Activated naive CD4-positive, alpha-beta T cell treated with anti-CD3 and anti-CD28 coated beads, Interleukin-2, amount 10 ng/mL, durations not matched to agents 7 days and 5 days (primary cell): ENCODE measurements around the gene BTBD17.
A peak's percentile ranks its signal among the peaks of the same experiment; 100 is the strongest.

Source experiments
- CTCF ChIA-PET: fragments of 350-600 bp; sonication (Branson Sonifier 250); formaldehyde crosslinking; loops from one replicate; lab custom pipeline; 2021; ENCODE audit warnings: antibody characterized with exemption; lab: Charles Lee
- DNase-seq: peaks from one replicate; pipeline ENCODE4 v3.0.0-alpha.2; 2020
- H3K27ac Mint-ChIP-seq: one replicate; pipeline ENCODE4 v1.8.0; 2021; ENCODE audit warnings: mild to moderate bottlenecking, moderate library complexity, mixed read lengths
- H3K27me3 Mint-ChIP-seq: one replicate; pipeline ENCODE4 v1.8.0; 2021; ENCODE audit warnings: mild to moderate bottlenecking, mixed read lengths
- H3K36me3 Mint-ChIP-seq: one replicate; pipeline ENCODE4 v1.8.0; 2021; ENCODE audit warnings: mixed read lengths
- H3K4me1 Mint-ChIP-seq: one replicate; pipeline ENCODE4 v1.8.0; 2021; ENCODE audit warnings: mixed read lengths
- H3K4me3 Mint-ChIP-seq: one replicate; pipeline ENCODE4 v1.8.0; 2021; ENCODE audit warnings: mild to moderate bottlenecking, moderate library complexity, mixed read lengths
- H3K9me3 Mint-ChIP-seq: one replicate; pipeline ENCODE4 v1.8.0; 2021; ENCODE audit warnings: mixed read lengths

Gene BTBD17

DNA sequence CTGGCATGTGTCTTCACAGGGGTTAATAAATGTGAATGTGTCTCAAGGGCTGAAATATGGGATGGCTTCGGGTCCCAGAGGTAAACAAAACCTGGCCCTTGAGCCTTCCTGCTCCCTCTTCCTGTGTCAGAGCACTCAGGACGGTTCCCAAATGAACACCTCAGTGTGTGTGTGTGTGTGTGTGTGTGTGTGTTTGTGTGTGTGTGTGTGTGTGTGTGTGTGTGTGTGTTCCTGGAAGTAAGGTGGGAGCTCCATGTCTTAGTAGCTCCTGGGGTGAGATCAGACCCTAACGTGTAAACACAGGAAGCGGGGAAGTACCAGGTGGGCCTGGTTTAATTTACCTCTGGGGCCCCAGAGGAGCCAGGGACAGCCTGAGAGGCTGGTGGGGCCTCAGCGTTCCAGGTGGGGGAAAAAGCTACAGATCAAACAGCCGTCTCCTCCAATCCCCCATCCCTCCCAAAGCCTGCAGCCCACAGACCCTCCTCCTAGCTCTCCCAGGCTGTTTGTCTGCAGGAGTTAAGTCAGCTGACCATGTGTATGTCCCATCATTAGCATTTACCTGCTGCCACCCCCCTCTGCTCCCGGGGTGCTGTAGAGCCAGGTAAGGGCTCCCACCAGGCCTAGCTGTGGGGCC, 29.5 kb downstream of the BTBD17 start:
- Mint-ChIP-seq H3K27ac (no peak overlapping the region), H3K9me3 (no peaks in the 10 kb centered on the region), H3K4me1 (peaks cover 45% of the 10 kb centered on the region), H3K27me3 (peaks cover 56% of the 10 kb centered on the region), H3K36me3 (peaks cover 4% of the 10 kb centered on the region), H3K4me3 (no peak overlapping the region)
- CTCF ChIA-PET: interaction anchor here (1.9 kb wide), 1 partner anchor 21 kb away, joined by 5 read pairs; no protein-coding TSS in a partner anchor
- DNase-seq: no peak

DNA sequence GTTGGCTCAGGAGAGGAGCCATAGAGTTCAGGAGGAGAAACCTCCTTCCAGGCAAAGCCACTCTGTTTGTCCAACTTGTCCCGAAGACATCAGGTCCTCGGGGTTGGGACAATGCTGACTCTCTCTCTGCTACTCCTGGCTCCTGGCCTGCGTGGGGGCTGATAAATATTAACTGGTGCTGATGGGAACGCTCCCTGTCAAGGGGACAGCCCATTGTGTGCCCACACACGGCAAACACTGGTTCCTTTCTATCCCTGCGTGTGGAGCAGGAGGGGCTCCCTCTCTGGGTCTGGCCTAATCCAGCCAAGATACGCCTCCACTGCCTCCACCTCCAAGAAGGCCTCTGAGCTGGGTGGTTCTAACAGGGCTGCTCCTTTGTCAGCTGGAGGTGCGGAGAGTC, 31.2 kb downstream of the BTBD17 start:
- DNase-seq: no peak
- Mint-ChIP-seq H3K27ac (no peak overlapping the region), H3K4me3 (no peak overlapping the region), H3K4me1 (peaks cover 55% of the 10 kb centered on the region), H3K9me3 (no peaks in the 10 kb centered on the region), H3K27me3 (peaks cover 61% of the 10 kb centered on the region), H3K36me3 (peaks cover 4% of the 10 kb centered on the region)
- CTCF ChIA-PET: interaction anchor here (0.9 to 1.0 kb wide), 2 partner anchors 29 to 46 kb away, joined by 3 read pairs; no protein-coding TSS in a partner anchor

DNA sequence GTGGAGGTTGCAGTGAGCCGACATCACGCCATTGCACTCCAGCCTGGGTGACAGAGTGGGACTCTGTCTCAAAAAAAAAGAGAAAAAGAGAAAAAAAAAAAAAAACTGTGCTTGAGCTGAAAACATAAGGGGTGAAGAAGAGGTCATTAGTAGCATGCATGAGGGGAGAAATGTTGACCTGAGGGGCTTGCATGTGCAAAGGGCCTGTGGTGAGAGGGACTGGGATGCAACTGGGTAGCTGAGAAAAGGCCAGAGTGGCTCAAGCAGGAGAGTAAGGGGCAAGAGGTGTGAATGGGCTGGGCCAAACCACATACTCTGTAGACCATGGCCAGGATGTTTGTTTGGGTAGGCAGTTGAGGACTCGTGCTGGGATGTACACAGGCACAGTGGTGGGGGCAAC, 32.3 kb downstream of the BTBD17 start:
- peaks cover 4% of the 10 kb centered on the region for H3K36me3 Mint-ChIP-seq
- H3K27me3 Mint-ChIP-seq: peaks cover 68% of the 10 kb centered on the region
- peaks cover 53% of the 10 kb centered on the region for H3K4me1 Mint-ChIP-seq
- CTCF ChIA-PET: interaction anchor here (0.6 to 1.5 kb wide), 3 partner anchors 14 to 45 kb away, joined by 3 to 4 read pairs (median 3); no protein-coding TSS in a partner anchor
- H3K4me3 Mint-ChIP-seq: no peak overlapping the region
- peak overlapping the region; percentile 65 for H3K27ac Mint-ChIP-seq
- no peak for DNase-seq
- H3K9me3 Mint-ChIP-seq: no peaks in the 10 kb centered on the region

DNA sequence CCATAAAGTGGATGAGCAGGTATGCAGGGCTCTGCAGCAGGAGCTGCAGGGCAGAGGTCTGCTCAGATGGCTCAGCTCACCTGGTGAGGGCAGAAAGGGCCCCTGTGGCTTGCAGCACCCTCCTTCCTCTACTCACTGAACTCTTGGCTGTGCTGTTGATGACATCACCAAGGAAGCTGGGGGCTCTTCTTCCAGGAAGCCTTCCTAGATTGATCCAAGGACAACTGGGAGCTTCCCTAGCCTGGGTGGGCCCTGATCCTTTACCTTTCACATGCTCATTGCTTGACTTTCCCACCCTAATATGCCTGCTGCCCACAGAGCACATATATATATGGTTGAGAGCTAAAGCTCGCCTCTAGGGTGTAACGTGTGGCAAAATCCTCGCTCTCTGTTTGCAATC, 33.2 kb downstream of the BTBD17 start:
- Mint-ChIP-seq H3K27ac (peak overlapping the region; percentile 20), H3K4me3 (no peak overlapping the region)
- CTCF ChIA-PET: interaction anchor here (0.8 to 1.5 kb wide), 3 partner anchors 28 to 44 kb away, joined by 3 to 4 read pairs (median 4); partner anchors contain the start of gene BTBD17

DNA sequence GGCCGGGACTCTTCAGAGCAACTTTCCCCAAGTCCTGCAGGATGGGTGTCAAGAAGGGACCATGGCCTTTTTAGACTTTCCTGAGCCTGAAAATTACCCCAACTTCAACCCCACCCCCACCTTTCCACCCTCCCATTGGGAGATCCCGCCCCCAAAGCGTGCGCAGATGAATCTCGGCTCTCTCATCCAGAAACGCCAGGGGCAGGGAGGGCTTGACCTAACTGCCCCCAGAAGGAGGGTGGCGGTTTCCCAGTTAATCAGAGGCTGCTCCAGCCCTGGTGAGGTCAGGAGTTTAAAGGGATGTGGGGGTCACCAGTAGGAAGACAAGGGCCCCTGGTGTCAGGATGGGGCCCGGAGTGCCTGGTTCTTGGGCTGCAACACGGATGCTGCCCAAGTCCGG, 35.2 kb downstream of the BTBD17 start:
- H3K27ac Mint-ChIP-seq: no peak overlapping the region
- H3K27me3 Mint-ChIP-seq: peaks cover 85% of the 10 kb centered on the region
- no peaks in the 10 kb centered on the region for H3K9me3 Mint-ChIP-seq
- CTCF ChIA-PET: no interaction called here
- no peak for DNase-seq
- peaks cover 4% of the 10 kb centered on the region for H3K36me3 Mint-ChIP-seq
- H3K4me3 Mint-ChIP-seq: peak overlapping the region; percentile 40
- H3K4me1 Mint-ChIP-seq: peaks cover 42% of the 10 kb centered on the region

More for the DNA sequence above, 33.2 kb downstream of the BTBD17 start:
- Mint-ChIP-seq H3K9me3 (no peaks in the 10 kb centered on the region), H3K27me3 (peaks cover 75% of the 10 kb centered on the region), H3K36me3 (peaks cover 4% of the 10 kb centered on the region), H3K4me1 (peaks cover 50% of the 10 kb centered on the region)
- DNase-seq: no peak

DNA sequence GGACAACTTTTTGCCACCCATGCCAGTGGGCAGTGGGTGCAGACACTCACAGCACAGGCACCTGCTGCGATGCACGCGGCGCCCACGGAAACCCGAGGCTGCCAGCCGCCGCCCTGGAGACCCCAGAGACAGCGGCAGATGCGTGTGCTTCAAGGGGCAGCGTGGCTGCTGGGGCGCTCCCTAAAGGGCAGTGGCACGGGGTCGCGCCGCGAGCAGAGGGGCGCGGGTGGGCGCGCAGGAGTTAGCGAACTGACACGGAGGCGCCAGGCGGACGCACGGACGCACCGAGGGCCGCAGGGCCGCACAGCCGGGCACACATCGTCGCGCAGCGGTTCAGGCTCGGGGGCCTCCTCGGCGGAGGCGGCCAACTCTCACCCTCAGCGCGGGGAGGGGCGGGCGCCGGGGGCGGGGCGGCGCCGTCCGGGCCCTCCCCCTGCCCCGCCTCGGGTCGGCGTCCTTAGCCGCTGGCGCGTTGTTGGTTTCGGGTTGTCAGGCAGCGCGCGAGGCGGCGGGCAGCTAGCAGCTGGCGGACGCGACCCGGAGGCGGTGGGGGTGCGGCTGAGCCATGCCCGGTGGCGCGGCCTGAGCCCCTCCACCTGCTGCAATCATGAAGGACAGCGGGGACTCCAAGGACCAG, 35.8 kb downstream of the BTBD17 start, which contains the start of gene KIF19:
TSS of gene KIF19 (plus strand) at position 484 of the 637 bp plus-strand sequence. CDS start at position 608, 124 bp downstream.
- peaks cover 4% of the 10 kb centered on the region for H3K36me3 Mint-ChIP-seq
- no peaks in the 10 kb centered on the region for H3K9me3 Mint-ChIP-seq
- DNase-seq: peak; percentile 76
- CTCF ChIA-PET: no interaction called here
- H3K27me3 Mint-ChIP-seq: peaks cover 84% of the 10 kb centered on the region
- H3K4me3 Mint-ChIP-seq: peak within 1 kb of the TSS; percentile 40
- peaks cover 42% of the 10 kb centered on the region for H3K4me1 Mint-ChIP-seq
- H3K27ac Mint-ChIP-seq: no peak within 1 kb of the TSS

DNA sequence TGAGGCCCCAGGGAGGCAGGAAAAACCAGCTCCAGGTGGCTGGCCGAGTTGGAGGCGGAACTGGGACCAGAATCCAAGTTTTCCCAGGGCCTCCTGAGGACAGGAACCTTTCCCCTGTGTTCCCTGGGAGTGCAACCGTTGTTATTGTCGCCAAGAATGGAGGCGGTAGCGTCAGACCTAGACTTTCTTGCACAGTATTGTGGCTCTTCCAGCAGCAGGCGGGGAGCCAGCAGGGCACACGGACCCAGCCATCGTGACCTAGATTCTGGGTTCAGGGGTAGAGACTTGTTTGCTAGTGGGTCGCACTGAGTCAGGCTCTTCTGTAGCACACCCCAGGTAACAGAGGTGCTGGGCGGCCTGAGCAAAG, 36.3 kb downstream of the BTBD17 start:
- Mint-ChIP-seq H3K27me3 (peaks cover 84% of the 10 kb centered on the region), H3K27ac (no peak overlapping the region), H3K9me3 (no peaks in the 10 kb centered on the region), H3K4me3 (peak overlapping the region; percentile 39), H3K4me1 (peaks cover 42% of the 10 kb centered on the region), H3K36me3 (peaks cover 4% of the 10 kb centered on the region)
- CTCF ChIA-PET: no interaction called here
- no peak for DNase-seq

DNA sequence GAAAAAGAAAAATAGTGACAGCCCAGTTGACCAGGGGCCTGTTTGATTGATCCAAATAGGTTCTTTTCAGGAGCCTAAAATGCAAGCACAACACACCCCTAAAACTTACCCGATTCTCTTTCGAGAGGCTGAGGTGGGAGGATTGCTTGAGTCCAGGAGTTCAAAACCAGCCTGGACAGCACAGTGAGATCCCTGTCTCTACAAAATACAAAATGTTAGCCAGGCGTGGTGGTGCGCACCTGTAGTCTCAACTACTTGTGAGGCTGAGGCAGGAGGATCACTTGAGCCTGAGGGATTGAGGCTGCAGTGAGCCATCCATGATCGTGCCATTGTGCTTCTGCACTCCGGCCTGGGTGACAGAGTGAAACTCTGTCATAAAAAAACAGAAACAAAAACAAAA, 37.1 kb downstream of the BTBD17 start:
- Mint-ChIP-seq H3K4me1 (peaks cover 36% of the 10 kb centered on the region), H3K9me3 (no peaks in the 10 kb centered on the region), H3K36me3 (peaks cover 3% of the 10 kb centered on the region), H3K27ac (no peak overlapping the region), H3K27me3 (peaks cover 82% of the 10 kb centered on the region), H3K4me3 (no peak overlapping the region)
- no peak for DNase-seq
- CTCF ChIA-PET: no interaction called here

DNA sequence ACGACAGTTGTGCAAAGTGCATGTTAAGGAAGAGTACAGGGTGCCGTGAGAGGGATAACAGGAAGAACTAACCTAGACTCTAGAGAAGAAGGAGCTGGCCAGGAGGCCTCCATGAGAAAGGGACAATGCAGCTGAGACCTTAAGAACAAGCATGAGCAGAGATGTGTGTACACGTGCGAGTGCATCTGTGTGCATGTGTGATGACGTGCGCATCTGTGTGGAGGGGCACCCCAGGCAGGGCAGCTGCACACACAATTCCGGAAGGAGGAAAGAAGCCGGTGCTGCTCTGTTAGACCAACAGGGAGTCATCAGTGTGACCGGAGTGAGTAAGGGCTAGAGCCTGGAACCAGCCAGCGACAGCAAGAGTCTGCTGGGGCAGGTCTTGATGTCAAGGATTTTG, 43.3 kb downstream of the BTBD17 start:
- H3K27ac Mint-ChIP-seq: no peak overlapping the region
- H3K4me1 Mint-ChIP-seq: no peaks in the 10 kb centered on the region
- DNase-seq: no peak
- CTCF ChIA-PET: interaction anchor here (0.7 kb wide), 1 partner anchor 34 kb away, joined by 3 read pairs; no protein-coding TSS in a partner anchor
- H3K27me3 Mint-ChIP-seq: peaks cover 52% of the 10 kb centered on the region
- H3K9me3 Mint-ChIP-seq: no peaks in the 10 kb centered on the region
- no peak overlapping the region for H3K4me3 Mint-ChIP-seq
- no peaks in the 10 kb centered on the region for H3K36me3 Mint-ChIP-seq

DNA sequence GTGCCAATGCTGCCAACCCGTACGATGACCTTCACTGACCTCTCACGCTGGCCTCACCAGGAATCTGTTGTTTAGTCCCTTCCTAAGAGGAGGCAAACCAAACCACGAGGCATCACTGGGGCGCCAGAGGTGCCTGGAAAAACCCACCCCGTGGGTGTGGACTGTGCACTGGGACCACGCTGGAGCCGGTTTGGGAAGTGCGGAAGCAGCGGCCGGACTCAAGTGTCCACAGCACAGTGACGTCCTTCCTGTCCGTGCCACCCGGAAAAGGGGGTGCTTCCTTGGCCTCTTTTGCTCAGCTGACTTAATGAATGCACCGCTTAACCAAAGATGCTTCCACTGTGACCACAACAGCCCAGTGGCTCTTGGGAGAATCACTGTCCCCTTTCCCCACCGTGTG, 44.6 kb downstream of the BTBD17 start:
- H3K27ac Mint-ChIP-seq: no peak overlapping the region
- H3K4me1 Mint-ChIP-seq: no peaks in the 10 kb centered on the region
- no peaks in the 10 kb centered on the region for H3K36me3 Mint-ChIP-seq
- H3K27me3 Mint-ChIP-seq: peaks cover 45% of the 10 kb centered on the region
- peaks cover 7% of the 10 kb centered on the region for H3K9me3 Mint-ChIP-seq
- no peak overlapping the region for H3K4me3 Mint-ChIP-seq
- DNase-seq: no peak
- CTCF ChIA-PET: interaction anchor here (1.1 kb wide), 1 partner anchor 11 kb away, joined by 3 read pairs; no protein-coding TSS in a partner anchor

DNA sequence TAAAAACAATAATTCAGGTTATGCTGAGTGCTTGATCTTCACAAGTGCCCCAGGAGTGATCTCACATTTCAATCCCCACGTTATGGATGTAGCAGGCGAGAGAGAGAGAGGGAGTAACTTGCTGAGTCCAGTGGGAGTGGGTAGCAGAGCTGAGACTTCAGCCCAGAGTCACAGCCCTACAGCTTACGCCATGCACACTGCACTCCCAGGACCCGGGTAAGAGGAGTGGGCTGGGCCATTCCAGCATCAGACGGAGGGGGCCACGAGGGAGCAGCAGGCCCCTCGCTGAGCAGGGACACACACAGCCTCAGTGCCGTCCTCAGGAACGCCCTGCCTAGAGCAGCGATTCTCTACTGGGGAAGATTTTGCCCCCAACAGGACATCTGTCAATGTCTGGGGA, 45.4 kb downstream of the BTBD17 start:
- CTCF ChIA-PET: interaction anchor here (1.1 kb wide), 1 partner anchor 10 kb away, joined by 3 read pairs; no protein-coding TSS in a partner anchor
- H3K4me1 Mint-ChIP-seq: no peaks in the 10 kb centered on the region
- H3K27me3 Mint-ChIP-seq: peaks cover 43% of the 10 kb centered on the region
- no peak overlapping the region for H3K27ac Mint-ChIP-seq
- no peak for DNase-seq
- peaks cover 10% of the 10 kb centered on the region for H3K9me3 Mint-ChIP-seq
- no peaks in the 10 kb centered on the region for H3K36me3 Mint-ChIP-seq
- H3K4me3 Mint-ChIP-seq: no peak overlapping the region

DNA sequence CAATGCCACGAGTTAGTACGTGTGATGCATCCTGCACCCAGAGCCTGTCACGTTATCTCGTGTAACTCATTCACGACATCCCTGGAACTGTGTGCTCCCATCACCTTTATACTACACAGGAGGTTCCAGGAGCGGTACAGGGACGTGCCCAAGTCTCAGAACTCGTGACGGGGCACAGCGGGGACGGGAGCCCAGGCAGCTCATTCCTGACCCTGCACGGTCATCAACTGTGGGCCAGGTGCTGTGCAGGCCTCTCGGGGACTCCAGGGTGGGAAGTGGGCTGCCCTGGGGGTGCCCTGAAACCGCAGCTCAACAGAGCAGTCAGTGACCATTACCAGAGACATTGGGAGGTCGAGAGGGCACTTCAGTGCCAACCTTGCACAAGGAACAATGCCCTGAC, 46.8 kb downstream of the BTBD17 start:
- DNase-seq: no peak
- CTCF ChIA-PET: no interaction called here
- Mint-ChIP-seq H3K9me3 (peaks cover 10% of the 10 kb centered on the region), H3K36me3 (no peaks in the 10 kb centered on the region), H3K4me3 (no peak overlapping the region), H3K27me3 (peaks cover 32% of the 10 kb centered on the region), H3K27ac (no peak overlapping the region), H3K4me1 (no peaks in the 10 kb centered on the region)

DNA sequence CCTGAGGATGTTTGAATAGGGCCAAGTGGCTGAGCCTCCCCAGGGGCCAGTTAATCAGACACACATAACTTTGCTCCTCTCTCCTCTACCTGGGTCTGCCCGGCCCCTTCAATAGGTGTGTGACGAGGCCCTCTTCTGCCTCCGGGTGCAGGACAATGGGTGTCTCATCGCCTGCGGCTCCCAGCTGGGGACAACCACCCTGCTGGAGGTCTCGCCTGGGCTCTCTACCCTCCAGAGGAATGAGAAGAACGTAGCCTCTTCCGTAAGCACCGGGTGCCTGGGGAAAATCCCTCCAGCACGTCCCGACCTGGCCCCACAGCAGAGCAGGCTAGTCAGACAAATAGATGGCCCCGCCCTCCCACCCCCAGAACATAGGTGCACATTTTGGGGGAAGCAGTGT, 51.8 kb downstream of the BTBD17 start:
- Mint-ChIP-seq H3K27ac (no peak overlapping the region), H3K27me3 (peaks cover 50% of the 10 kb centered on the region), H3K4me3 (no peak overlapping the region), H3K4me1 (peaks cover 16% of the 10 kb centered on the region), H3K36me3 (no peaks in the 10 kb centered on the region), H3K9me3 (peaks cover 10% of the 10 kb centered on the region)
- DNase-seq: no peak
- CTCF ChIA-PET: no interaction called here

DNA sequence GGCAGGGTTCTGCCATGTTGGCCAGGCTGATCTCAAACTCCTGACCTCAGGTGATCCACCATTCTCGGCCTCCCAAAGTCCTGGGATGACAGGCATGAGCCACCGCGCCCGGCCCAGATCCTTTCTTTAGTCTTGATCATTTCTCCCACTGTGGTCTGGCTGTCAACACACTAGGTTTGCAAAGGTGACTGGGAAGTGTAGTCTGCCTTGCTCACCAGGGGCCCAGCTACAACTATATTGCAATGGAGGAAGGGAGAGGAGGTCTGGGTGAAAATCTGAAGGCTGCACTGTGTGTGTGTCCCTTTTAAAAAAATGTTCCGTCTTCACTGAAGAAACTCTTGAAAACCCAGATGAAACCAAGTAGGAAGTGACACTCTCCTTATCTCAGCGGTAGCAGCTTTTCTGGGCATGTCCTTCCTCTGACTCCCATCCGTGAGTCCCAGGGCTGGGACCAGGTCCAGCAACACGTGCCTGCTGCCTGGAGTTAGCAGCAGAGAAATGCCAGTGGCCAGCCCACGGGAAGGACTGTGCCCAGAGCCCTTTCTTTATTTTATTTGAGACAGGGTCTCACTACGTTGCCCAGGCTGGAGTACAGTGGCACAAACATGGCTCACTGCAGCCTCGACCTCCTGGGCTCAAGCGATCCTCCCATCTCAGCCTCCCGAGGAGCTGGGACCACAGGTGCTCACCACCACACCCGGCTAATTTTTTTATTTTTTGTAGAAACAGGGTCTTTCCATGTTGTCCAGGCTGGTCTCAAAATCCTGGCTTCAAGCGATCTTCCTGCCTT, 53.5 kb downstream of the BTBD17 start:
- peaks cover 16% of the 10 kb centered on the region for H3K4me1 Mint-ChIP-seq
- H3K9me3 Mint-ChIP-seq: peaks cover 10% of the 10 kb centered on the region
- no peak for DNase-seq
- no peak overlapping the region for H3K4me3 Mint-ChIP-seq
- no peak overlapping the region for H3K27ac Mint-ChIP-seq
- CTCF ChIA-PET: interaction anchor here (1.3 kb wide), 1 partner anchor 9 kb away, joined by 3 read pairs; no protein-coding TSS in a partner anchor
- H3K27me3 Mint-ChIP-seq: peaks cover 55% of the 10 kb centered on the region
- H3K36me3 Mint-ChIP-seq: no peaks in the 10 kb centered on the region
